ENCODE data around the gene TTC34.

TTC34 gene

DNA sequence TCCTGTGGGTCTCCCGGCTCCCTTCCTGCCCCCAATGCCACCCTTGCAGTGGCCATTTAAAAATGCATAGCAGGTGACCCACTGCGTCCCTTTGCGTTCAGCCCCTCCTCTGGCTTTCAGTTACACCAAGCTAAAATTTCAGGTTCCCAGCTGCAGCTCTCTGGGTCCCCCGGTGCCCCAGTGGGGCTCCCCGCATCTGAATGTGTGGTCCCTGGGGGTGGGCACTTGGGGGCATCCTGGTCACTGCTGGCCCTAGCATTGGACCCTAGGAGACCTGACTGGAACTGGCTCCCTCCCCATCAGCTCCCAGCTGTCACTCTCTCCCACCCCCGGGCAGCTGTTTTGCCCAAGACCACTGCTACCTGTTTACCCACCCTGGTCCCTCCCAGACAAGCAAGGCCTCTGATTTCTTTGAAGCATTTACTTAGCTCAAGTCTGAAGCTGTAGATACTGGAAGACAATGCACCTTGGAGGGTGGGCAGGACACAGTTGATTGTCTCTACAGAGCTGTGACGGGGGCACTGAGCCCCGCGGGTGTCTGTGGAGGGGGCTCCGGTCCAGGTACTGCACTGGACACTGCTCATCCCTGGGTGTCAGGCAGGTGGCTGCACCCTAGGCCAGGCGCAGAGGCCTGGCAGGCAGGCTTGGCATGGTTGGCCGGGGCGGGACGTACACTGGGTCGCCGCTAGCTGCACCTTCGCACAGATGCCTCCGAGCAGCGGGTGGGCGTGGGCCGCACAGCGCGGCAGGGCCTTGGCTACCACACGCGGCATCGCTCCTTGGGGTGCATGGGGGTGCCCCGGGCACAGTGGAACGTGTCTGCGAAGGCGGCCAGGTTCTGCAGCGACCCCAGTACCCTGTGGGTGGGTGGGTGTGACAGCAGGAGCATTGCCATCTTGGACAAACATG, 211.0 kb downstream of the TTC34 start:
- DNase-seq (ENCODE audit: low read depth) = no peak

GRCh38 chr1:2589431-2590232, 211.9 kb downstream of the TTC34 start:
- no peak for DNase-seq (ENCODE audit: low read depth)

GRCh38 chr1:2588661-2589430, 212.6 kb downstream of the TTC34 start:
- DNase-seq (ENCODE audit: low read depth) = no peak

GRCh38 chr1:2587860-2588571, 213.5 kb downstream of the TTC34 start:
- DNase-seq (ENCODE audit: low read depth) = no peak

GRCh38 chr1:2587071-2587859, 214.2 kb downstream of the TTC34 start:
- no peak for DNase-seq (ENCODE audit: low read depth)

DNA sequence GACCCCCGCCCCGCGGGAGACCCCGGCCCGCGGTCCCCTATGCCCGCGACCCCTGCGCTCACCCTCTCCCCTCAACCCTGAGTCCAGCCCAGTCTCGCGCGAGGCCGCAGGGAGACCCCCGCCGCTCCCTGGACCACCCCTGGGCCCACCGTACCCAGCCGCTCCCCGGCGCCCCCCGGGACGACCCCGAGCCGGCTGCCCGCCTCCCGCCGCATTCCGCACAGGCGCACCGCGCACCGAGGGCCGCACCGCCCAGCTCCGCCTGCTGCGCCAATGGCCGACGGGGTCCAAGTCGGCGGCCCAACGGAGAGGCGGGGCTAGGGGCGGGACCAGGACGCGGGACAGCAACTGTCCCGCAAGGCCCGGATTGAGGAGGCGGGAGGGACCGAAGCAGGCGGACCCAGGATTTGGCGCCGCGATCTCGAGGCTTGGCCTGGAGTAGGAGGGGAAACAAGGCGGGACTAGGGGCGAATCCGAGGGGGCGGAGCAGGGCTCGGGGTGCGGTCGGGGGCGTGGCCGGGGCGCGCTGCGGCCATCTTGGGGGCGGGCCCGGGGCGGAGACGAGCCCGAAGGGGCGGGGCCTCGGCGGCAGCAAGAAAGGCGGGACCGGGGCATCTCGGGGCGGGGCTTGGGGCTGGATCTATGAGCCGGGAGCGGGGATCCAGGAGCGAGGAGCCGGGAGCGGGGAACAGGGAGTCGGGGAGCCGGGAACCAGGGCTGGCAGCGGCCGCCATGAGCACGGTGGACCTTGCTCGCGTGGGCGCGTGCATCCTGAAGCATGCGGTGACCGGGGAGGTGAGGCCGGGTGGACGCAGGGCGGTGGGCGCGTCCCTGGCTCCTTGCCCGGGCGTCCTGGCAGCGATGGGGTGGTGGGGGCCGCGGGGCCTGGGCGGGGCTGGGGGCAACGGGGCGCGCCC, 215.1 kb downstream of the TTC34 start, which contains the start of gene PRXL2B:
Gene PRXL2B (plus strand): TSS at position 624 of the 917 bp plus-strand sequence. CDS start 109 bp downstream, at position 733.
- DNase-seq (ENCODE audit: low read depth) = peak; percentile 100

Data from stimulated activated CD8-positive, alpha-beta memory T cell treated with anti-CD3 and anti-CD28 coated beads, Interleukin-15, amount 100 ng/mL, for 24 hours (primary cell).